Astrocyte (in vitro differentiated cells and primary cell): ENCODE measurements around the gene PRRT1. TPM values are rescaled to one million over a fixed set of nuclear protein-coding genes. Genes with fewer than 3 reads are reported as not detected.

Experiments used
- DNase-seq: peaks from one replicate; pipeline ENCODE4 v3.0.0-alpha.2; 2010; ENCODE audit warnings: low read depth
- FAIRE-seq: peaks from 2 replicates; lab custom pipeline; 2011; peaks lifted over from hg19 to GRCh38; lab: Jason Lieb, UNC
- H2AFZ ChIP-seq: 2 replicates; pipeline ENCODE4 v1.6.0; 2012; ENCODE audit warnings: low read depth, low read length, inconsistent platforms
- H3K27ac ChIP-seq: 2 replicates; pipeline ENCODE4 v1.5.1; 2011; ENCODE audit warnings: low read depth, low read length, inconsistent platforms
- H3K27me3 ChIP-seq: 2 replicates; pipeline ENCODE4 v1.6.0; 2011; ENCODE audit warnings: low read length, inconsistent platforms; ENCODE audit not compliant: insufficient read depth
- H3K36me3 ChIP-seq: 2 replicates; pipeline ENCODE4 v1.5.1; 2011; ENCODE audit warnings: low read length, inconsistent platforms; ENCODE audit not compliant: insufficient read depth
- H3K4me1 ChIP-seq: 2 replicates; pipeline ENCODE4 v1.5.1; 2011; ENCODE audit warnings: low read length, inconsistent platforms; ENCODE audit not compliant: insufficient read depth
- H3K4me2 ChIP-seq: 2 replicates; pipeline ENCODE4 v1.6.0; 2012; ENCODE audit warnings: low read length, inconsistent platforms
- H3K4me3 ChIP-seq: 2 replicates; pipeline ENCODE4 v1.5.1; 2011; ENCODE audit warnings: low read depth, mild to moderate bottlenecking, low read length, inconsistent platforms; ENCODE audit not compliant: insufficient read depth
- H3K79me2 ChIP-seq: 2 replicates; pipeline ENCODE4 v1.6.0; 2012; ENCODE audit warnings: mild to moderate bottlenecking, low read length, inconsistent platforms; ENCODE audit not compliant: insufficient read depth
- H3K9ac ChIP-seq: 2 replicates; pipeline ENCODE4 v1.6.0; 2012; ENCODE audit warnings: mild to moderate bottlenecking, low read length, inconsistent platforms
- H3K9me3 ChIP-seq: 2 replicates; pipeline ENCODE4 v1.5.1; 2012; ENCODE audit warnings: low read depth, mild to moderate bottlenecking, low read length, inconsistent platforms; ENCODE audit not compliant: insufficient read depth
- H4K20me1 ChIP-seq: 2 replicates; pipeline ENCODE4 v1.6.0; 2012; ENCODE audit warnings: low read length, inconsistent platforms; ENCODE audit not compliant: insufficient read depth
- H3K27ac Mint-ChIP-seq: one replicate; pipeline ENCODE4 v1.8.0; 2021; ENCODE audit warnings: mild to moderate bottlenecking, mixed read lengths; ENCODE audit not compliant: unreplicated experiment
- H3K27me3 Mint-ChIP-seq: one replicate; pipeline ENCODE4 v1.8.0; 2021; ENCODE audit warnings: low read depth, mixed read lengths; ENCODE audit not compliant: unreplicated experiment
- H3K36me3 Mint-ChIP-seq: one replicate; pipeline ENCODE4 v1.8.0; 2021; ENCODE audit warnings: low read depth, mixed read lengths; ENCODE audit not compliant: unreplicated experiment
- H3K4me1 Mint-ChIP-seq: one replicate; pipeline ENCODE4 v1.8.0; 2021; ENCODE audit warnings: low read depth, mixed read lengths; ENCODE audit not compliant: unreplicated experiment
- H3K4me3 Mint-ChIP-seq: one replicate; pipeline ENCODE4 v1.8.0; 2021; ENCODE audit warnings: mild to moderate bottlenecking, moderate library complexity, mixed read lengths; ENCODE audit not compliant: unreplicated experiment
- H3K9me3 Mint-ChIP-seq: one replicate; pipeline ENCODE4 v1.8.0; 2021; ENCODE audit warnings: mild to moderate bottlenecking, mixed read lengths; ENCODE audit not compliant: unreplicated experiment
- CTCF ChIP-seq: IDR thresholded peaks from 2 replicates; pipeline ENCODE4 v1.5.1; 2011; ENCODE audit warnings: low read depth, mild to moderate bottlenecking, inconsistent platforms, low read length, moderate library complexity; ENCODE audit not compliant: insufficient read depth
- EZH2 ChIP-seq: IDR thresholded peaks from 2 replicates; pipeline ENCODE4 v1.6.1; 2012; ENCODE audit warnings: mild to moderate bottlenecking, low read length, inconsistent platforms; ENCODE audit not compliant: insufficient read depth
- total RNA-seq: library from RNA; stranded (reverse); gene quantifications from 2 replicates; pipeline ENCODE4 v1.2.1, GENCODE V29; 2021

The PRRT1 gene
- total RNA-seq, 1 donor from 2014 or later, result 0.45 TPM

DNA sequence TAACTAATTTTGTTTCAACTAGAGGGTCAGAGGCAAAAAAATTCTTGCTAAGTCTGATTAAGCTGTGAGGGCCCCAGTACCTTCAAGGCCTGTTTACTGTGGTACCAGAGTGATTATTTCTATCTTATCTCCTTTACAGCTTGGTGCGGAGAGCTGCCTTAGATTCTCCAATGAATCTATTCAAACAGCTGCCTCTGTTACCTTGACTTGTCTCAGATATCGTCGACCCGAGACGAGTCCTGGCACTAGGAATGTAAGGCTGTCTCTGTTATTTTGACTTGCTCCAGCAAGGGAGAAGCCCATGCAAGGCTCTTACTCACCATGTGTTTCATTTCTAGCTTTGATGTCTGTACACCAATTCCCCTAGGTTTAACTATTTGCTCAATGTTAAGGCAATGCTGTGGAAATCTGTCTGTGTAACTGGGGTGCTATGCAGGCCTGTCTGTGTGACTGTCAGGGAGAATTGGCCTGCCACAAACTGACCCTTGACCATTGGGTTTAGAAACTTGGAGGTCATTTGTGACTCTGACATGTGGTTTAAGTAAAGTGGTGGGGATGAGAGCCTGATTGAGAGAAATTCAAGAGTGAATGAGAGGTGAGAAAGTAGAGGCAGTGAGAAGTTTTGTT, 11.2 kb downstream of the PRRT1 start:
- DNase-seq (no peak), FAIRE-seq (no peak)
- Histone ChIP-seq H3K36me3 (no peaks in the 10 kb centered on the region), H4K20me1 (no peaks in the 10 kb centered on the region), H3K27ac (no peak overlapping the region), H3K9me3 (no peaks in the 10 kb centered on the region), H3K27me3 (no peaks in the 10 kb centered on the region), H3K4me1 (no peaks in the 10 kb centered on the region), H3K79me2 (no peaks in the 10 kb centered on the region), H3K4me3 (no peak overlapping the region), H3K4me2 (no peak overlapping the region), H2AFZ (no peak overlapping the region), H3K9ac (no peak overlapping the region)
- Mint-ChIP-seq H3K9me3 (no peaks in the 10 kb centered on the region), H3K27me3 (peaks cover 3% of the 10 kb centered on the region), H3K4me1 (peaks cover 16% of the 10 kb centered on the region), H3K27ac (peak overlapping the region; percentile 10), H3K36me3 (peaks cover 2% of the 10 kb centered on the region), H3K4me3 (no peak overlapping the region)
- TF ChIP-seq CTCF (no peak), EZH2 (no peak)

DNA sequence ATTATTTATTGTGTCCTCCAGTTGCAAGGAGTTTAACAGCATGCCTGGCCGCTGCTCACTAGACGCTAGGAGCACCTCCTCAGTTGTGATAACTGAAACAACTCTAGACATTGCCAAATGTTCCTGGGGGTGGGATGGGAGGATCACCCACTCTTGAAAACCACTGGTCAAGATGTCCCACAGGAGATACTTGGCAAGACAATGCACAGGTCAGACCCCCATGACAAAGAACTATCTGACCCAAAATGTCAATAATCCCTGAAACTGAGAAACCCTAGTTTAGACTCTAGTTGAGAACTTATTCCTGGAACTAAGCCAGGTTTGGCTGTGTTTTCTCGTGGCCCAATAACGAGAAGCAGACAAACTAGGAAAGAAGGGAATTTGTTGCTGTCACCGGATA, 12.1 kb downstream of the PRRT1 start:
- TF ChIP-seq CTCF (no peak), EZH2 (no peak)
- H3K4me3 Mint-ChIP-seq, result no peak overlapping the region

GRCh38 chr6:32137454-32137853, 14.3 kb downstream of the PRRT1 start:
- no peak for DNase-seq
- H3K27ac ChIP-seq, result no peak overlapping the region
- H3K27ac Mint-ChIP-seq, result no peak overlapping the region
- no peaks in the 10 kb centered on the region for H3K9me3 Mint-ChIP-seq
- H3K36me3 ChIP-seq, result no peaks in the 10 kb centered on the region
- no peak overlapping the region for H2AFZ ChIP-seq
- H3K4me1 ChIP-seq, result no peaks in the 10 kb centered on the region
- H3K9me3 ChIP-seq, result no peaks in the 10 kb centered on the region
- H3K27me3 Mint-ChIP-seq, result peaks cover 3% of the 10 kb centered on the region
- H3K79me2 ChIP-seq, result no peaks in the 10 kb centered on the region
- no peak overlapping the region for H3K9ac ChIP-seq
- H3K27me3 ChIP-seq, result no peaks in the 10 kb centered on the region
- no peak overlapping the region for H3K4me3 ChIP-seq
- H3K4me3 Mint-ChIP-seq, result no peak overlapping the region
- no peaks in the 10 kb centered on the region for H4K20me1 ChIP-seq
- TF ChIP-seq EZH2 (no peak), CTCF (no peak)
- H3K36me3 Mint-ChIP-seq, result peaks cover 2% of the 10 kb centered on the region
- H3K4me2 ChIP-seq, result no peak overlapping the region
- no peak for FAIRE-seq
- H3K4me1 Mint-ChIP-seq, result peaks cover 19% of the 10 kb centered on the region

More for the DNA sequence above, 12.1 kb downstream of the PRRT1 start:
- H3K9ac ChIP-seq, result no peak overlapping the region
- no peaks in the 10 kb centered on the region for H3K9me3 Mint-ChIP-seq
- no peak overlapping the region for H3K27ac ChIP-seq
- H3K27me3 ChIP-seq, result no peaks in the 10 kb centered on the region
- H2AFZ ChIP-seq, result no peak overlapping the region
- H3K36me3 ChIP-seq, result no peaks in the 10 kb centered on the region
- peaks cover 3% of the 10 kb centered on the region for H3K27me3 Mint-ChIP-seq
- no peaks in the 10 kb centered on the region for H3K79me2 ChIP-seq
- peaks cover 16% of the 10 kb centered on the region for H3K4me1 Mint-ChIP-seq
- peak overlapping the region; percentile 31 for H3K27ac Mint-ChIP-seq
- no peaks in the 10 kb centered on the region for H3K9me3 ChIP-seq
- FAIRE-seq (no peak), DNase-seq (no peak)
- H3K4me2 ChIP-seq, result no peak overlapping the region
- no peaks in the 10 kb centered on the region for H4K20me1 ChIP-seq
- H3K36me3 Mint-ChIP-seq, result peaks cover 2% of the 10 kb centered on the region
- no peaks in the 10 kb centered on the region for H3K4me1 ChIP-seq
- no peak overlapping the region for H3K4me3 ChIP-seq
